Measurements from ENCODE around the gene ARFIP2.

GRCh38 chr11:6486256-6486655, 5.1 kb upstream of the ARFIP2 start:
- TF ChIP-seq HEYL (CRISPR knock-in tag; IDR thresholded peaks at IDR 0.05) = no peak
- TF ChIP-seq CTCF (IDR thresholded peaks at IDR 0.05) = no peak
- TF ChIP-seq EHMT2 (IDR thresholded peaks at IDR 0.05; ENCODE audit: low read depth) = no peak
- TF ChIP-seq ZNF302 (CRISPR knock-in tag; IDR thresholded peaks at IDR 0.05) = no peak
- TF ChIP-seq USF2 (IDR thresholded peaks at IDR 0.05) = no peak
- no peak for TF ChIP-seq POLR2A (IDR thresholded peaks at IDR 0.05; ENCODE audit: low read length)
- TF ChIP-seq REST (IDR thresholded peaks at IDR 0.05) = no peak
- no peak for TF ChIP-seq RFX5 (IDR thresholded peaks at IDR 0.05)
- no peak for TF ChIP-seq SMC3 (IDR thresholded peaks at IDR 0.05)
- no peak for TF ChIP-seq FOSL2 (IDR thresholded peaks at IDR 0.05)
- TF ChIP-seq FOSL2 (CRISPR knock-in tag; IDR thresholded peaks at IDR 0.05) = no peak
- TF ChIP-seq CEBPB (IDR thresholded peaks at IDR 0.05) = no peak
- TF ChIP-seq KDM5A (IDR thresholded peaks at IDR 0.05) = no peak
